Measurements from ENCODE around the gene MMP13.
"Not testable (repeated sequence)": the region's sequence is repeated elsewhere in the genome, so short reads cannot be mapped to it uniquely, and the experiment has no call there.

MMP13 gene

DNA sequence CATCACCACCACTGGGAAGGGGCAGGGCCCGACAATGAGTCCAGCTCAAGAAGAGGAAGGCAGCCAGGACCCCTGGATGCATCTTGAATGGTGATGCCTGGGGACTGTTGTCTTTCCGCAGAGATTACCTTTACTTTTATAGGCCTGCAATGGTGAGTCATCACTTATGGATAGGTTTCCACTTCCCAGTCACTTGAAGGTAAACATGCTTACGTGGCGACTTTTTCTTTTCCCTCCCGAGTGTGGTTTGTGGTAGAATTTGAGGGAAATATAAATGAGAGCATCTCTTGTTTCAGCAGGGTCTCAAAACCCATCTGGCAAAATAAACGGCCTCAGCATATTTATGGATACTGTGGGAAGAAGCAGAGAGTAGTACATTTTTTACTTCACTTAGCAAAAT, at the start of gene MMP13:
Gene MMP13, minus strand, starts transcription at position 109 of the 400 bp plus-strand sequence. Its CDS starts 27 bp downstream, at position 82.
- in situ Hi-C loops (cut with MboI; ENCODE audit: low sequenced_read_pairs) = no loop called here

DNA sequence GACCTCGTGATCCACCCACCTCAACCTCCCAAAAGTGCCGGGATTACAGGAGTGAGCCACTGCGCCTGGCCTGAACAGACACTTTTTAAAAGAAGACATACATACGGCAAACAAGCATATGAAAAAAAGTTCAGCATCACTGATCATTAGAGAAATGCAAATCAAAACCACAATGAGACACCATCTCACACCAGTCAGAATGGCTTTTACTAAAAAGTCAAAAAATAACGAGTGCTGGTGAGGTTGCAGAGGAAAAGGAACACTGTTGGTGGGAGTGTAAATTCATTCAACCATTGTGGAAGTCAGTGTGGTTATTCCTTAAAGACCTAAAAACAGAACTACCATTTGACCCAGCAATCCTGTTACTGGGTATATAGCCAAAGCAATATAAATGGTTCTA, 48.7 kb upstream of the MMP13 start:
- in situ Hi-C loops (cut with MboI; ENCODE audit: low sequenced_read_pairs) = not testable (repeated sequence)

DNA sequence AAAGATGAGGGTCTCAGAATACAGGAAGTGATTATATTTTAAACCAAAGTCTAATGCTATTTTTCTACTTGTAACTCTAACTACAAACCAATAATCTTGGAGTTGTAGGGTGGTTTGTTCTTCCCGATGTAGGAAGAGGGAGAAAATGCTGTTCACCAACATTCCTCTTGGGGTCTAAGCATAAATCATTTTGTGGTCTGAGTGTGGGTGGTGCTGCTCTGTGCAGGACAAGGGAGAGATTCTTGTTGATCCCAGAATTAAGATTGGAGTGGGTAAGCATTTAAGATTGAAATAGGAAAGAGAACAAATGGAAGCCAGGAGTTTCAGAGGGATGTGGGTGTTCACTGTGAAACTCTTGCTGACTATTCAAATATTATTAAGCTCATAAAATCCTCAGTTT, 38.6 kb upstream of the MMP13 start:
- in situ Hi-C loops (cut with MboI; ENCODE audit: low sequenced_read_pairs) = no loop called here

DNA sequence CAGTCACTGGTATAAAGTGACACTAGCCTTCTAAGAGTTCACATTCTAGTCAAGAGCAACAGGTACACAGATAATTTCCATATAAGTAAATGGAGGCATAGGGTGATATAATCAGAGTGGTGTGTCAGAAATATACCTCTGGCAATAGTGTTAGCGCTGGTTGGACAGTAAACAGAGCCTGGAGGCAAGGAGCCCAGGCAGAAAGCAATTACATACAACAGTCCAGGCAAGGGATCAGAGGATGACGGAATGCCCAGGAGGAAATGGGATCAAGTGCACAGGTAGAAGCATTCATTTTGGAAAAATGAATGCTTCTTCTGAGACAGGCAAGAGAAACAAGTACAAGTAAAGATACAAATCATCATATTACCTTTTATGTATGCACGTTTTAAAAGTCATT, 36.2 kb upstream of the MMP13 start:
- in situ Hi-C loops (cut with MboI; ENCODE audit: low sequenced_read_pairs) = no loop called here

DNA sequence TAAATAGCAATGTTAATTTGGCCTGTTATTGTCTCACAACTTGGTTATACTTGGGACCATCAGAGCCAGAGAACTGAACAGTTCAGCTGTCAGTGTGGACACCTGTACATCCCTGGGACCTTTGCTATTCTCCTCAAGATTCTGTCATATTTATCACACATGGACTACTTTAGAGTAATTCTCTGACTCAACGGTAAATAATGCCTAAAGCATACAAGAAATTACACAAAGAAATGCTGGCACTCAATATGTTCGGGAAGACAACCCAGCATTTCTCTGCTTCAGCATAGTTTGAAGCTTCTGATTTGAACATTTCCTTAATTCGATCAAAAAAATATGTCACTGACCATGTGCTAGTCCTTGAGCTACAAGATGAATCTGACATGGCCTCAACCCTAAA, 34.6 kb upstream of the MMP13 start:
- in situ Hi-C loops (cut with MboI; ENCODE audit: low sequenced_read_pairs) = no loop called here

DNA sequence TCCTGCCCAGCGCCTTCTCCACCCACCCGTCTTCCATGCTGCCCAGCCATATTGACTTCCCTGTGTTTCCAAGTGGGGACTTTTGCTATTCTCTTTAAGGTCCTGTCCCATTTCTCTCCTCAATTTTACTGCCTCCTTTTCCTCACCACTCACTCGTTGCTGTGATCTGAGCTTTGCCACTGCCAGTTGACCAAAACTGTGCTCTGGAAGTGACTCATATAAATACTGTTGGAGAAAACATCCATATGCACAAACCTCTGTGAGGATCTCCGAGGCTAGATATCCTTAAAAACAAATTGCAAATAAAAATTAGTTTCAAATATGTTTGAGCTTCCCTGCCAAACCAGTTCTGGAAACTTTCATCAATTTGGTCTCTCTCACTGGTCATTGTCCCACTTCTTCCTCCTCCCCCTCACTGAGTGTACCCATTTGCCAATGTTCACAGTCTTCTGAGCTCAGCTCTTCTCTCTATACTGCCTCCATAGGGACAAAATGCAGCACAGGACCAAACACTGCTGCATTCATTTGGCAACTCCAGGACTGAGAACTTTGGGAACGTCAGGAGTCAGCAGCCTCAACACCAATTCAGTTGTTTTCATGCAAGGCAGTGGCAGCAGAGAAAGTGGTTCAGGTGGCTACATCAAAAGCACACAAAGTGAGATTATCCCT, 34.0 kb upstream of the MMP13 start:
- in situ Hi-C loops (cut with MboI; ENCODE audit: low sequenced_read_pairs) = no loop called here

DNA sequence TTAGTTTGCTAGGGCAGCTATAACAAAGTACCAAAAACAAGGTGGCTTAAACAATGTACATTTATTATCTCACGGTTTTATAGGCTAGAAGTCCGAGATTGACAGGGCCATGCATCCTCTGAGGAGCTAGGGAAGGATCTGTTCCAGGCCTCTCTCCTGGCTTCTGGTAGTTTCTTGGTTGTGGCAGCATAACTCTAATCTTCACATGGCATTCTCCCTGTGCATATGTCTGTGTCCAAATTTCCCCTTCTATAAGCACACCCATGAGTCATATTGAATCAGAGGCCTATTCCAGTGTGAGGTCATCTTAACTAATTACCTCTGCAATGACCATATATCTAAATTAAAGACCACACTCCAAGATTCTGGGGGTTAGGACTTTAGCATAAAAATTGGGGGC, 31.3 kb upstream of the MMP13 start:
- in situ Hi-C loops (cut with MboI; ENCODE audit: low sequenced_read_pairs) = no loop called here

DNA sequence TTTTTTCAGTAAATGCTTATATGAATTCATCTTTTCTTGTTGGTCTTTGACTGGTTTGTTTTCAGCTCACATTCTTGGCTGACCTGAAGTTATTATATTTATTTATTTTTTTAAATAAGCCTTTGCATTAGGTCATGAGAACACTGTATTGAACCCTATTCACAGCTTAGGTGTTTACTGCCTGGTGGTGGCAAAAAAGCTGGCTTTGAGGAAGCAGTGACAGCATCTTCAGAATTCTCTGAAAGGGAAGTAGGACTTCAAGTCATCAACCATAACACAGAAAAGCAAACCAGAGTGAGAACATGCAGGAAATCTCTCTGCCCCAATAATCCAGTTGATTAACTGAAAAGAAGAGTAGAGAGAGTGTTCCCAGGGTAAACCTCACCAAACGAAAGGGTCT, 30.3 kb upstream of the MMP13 start:
- in situ Hi-C loops (cut with MboI; ENCODE audit: low sequenced_read_pairs) = no loop called here

DNA sequence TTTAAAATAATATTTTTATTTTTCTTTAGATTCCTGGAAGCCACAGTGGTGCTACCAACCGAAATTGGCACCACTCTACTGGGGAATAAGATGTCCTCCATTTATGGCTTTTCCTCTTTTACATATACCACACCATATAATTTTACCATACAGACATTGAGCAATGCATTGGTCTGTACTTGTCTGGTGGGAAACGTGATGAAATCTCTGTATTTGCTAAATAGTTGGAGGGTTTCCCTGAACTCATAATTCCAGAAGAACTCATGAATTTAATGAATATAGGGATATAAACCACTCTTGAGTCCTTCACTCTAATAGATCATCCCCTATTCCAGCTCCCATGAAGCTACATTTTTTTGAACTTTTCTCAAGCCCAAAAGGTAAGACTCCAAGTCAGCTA, 28.0 kb upstream of the MMP13 start:
- in situ Hi-C loops (cut with MboI; ENCODE audit: low sequenced_read_pairs) = no loop called here

DNA sequence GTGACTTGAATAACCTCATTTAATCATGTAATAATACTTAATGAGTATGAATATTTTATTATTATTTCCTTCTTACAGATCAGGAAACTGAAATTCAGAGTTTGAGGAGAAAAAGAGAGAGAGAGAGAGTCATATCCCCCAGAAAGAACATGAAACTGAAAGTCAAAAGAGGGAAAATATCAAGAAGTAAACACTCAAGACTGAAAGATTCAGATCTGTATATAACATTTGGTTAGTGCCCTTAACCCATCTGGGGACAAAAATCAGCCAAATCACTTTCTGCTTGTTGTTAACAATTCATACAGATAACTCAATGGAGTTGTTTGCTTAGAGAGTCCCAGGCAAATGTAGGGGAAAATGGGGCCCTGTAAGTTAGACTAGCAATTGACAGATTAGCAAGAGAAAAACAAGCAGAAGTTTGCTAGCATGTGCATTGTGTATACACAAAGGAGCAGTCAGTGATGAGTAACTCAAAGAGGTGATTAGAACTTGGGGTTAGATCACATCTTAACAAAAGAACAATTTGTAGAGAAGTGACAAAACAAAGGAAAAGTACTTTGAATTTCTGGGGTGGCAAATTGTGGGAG, 25.9 kb upstream of the MMP13 start:
- in situ Hi-C loops (cut with MboI; ENCODE audit: low sequenced_read_pairs) = no loop called here

DNA sequence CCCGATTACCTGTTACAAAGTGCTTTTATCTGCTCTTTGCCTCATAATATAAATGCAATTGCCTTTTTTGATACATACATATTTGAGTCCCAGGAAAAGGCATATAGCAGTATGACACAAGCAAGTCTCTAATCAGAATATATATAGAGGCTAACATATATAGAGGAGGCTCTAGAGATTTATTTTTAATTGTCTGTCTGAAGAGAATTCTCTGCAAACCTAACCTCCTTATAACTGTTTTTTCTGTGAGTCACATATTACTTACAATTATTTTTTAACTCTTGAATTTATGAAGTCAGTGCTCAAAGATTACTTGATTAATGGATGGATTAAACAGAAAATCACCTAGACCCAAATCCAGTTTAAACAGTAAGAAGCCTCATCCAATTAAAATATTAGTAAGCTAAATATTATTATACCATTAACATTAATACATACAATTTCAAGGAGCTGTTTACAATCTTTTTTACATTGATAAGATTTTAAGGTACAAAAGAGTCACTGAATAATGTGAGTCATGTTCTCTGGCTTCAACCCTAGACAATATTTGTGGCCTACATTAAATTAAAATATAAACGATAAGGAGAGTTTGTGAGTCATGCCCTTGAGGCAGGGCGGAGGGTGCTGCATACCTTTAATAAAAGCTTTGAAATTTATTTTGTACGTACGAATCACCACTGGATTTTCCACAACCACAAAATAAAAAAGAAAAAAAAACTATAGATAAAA, 19.2 kb upstream of the MMP13 start:
- in situ Hi-C loops (cut with MboI; ENCODE audit: low sequenced_read_pairs) = no loop called here

DNA sequence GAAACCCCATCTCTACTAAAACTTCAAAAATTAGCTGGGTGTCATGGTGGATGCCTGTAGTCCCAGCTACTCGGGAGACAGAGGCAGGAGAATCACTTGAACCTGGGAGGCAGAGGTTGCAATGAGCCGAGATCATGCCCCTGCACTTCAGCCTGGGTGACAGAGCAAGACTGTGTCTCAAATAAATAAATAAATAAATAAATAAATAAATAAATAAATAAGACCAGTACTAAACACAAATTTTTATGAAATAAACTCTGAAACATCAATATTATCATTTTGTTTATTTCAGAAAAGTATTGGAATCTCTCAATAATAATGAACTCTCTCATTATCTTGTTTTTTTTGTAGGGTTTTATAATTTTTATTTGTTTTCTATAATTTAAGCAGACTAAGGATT, 18.2 kb upstream of the MMP13 start:
- in situ Hi-C loops (cut with MboI; ENCODE audit: low sequenced_read_pairs) = not testable (repeated sequence)

DNA sequence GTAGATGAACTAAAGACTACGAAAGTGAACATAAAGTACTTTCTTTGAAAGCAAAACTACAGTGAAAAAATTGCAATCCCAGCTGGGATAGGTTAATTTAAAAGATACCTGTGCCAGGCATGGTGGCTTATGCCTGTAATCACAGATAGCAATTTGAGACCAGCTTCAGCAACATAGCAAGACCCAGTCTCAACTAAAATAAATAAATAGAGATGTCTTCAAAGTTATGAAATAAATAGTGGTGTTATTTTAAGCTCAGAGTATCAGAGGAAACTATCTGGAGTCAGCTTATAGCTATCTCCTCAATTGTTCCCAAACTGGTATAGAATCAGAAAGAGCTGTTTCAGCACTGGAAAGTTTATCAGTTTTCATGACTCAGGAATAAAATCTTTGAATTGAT, 17.3 kb upstream of the MMP13 start:
- in situ Hi-C loops (cut with MboI; ENCODE audit: low sequenced_read_pairs) = no loop called here

DNA sequence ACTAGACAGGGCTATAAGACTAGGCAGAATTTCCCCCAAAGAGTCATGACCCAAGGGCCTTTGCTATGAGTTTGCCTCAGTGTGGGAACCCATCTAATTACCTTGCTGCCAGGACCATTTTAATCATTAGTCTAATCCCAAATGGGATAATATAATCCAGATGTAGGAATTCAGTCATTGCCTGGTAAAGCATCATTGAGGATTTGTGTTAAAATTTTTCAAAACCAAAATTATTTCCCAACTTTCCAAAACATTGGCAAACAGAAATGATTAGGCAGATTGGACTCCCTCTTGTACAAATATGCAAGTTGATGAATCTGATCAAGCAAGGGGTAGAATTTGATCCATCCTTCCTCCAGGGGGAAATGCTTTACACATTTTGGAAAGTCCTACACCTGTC, 16.2 kb upstream of the MMP13 start:
- in situ Hi-C loops (cut with MboI; ENCODE audit: low sequenced_read_pairs) = no loop called here

DNA sequence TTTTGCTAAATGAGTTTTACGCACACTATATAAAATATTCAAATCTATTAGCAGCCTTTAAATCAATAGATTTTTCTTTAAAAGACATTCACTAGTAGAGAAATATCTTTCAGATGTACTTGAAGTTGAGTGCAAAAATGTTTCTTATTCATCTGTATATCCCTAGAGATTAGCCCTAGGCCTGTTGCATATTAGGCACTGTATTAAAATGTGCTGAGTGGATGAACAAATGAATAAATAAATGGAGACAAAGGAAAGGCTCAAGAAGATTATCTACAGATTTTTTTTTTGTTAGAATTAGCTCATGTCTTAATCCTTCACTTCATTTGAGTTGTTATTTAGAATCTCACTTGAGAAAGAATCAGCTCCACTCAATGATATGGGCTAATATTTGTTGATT, 12.0 kb upstream of the MMP13 start:
- in situ Hi-C loops (cut with MboI; ENCODE audit: low sequenced_read_pairs) = no loop called here

DNA sequence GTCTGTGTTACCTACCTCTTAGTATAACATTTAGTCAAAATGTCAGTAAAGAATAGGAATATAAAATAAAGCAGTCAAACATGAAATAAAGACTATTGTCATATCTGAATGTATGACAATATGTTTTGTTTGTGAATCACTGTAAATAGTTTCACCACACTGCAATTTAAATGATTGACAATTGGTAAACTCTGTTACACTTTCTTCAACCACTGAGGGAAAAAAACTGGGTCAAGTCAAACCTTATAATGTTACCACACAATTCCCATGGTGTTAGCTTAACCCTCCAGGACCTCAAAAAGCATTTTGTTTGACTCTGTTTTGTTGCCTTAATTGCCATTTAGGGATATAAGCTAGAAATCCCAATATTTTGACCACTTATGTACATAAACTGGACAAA, 10.5 kb upstream of the MMP13 start:
- in situ Hi-C loops (cut with MboI; ENCODE audit: low sequenced_read_pairs) = no loop called here

DNA sequence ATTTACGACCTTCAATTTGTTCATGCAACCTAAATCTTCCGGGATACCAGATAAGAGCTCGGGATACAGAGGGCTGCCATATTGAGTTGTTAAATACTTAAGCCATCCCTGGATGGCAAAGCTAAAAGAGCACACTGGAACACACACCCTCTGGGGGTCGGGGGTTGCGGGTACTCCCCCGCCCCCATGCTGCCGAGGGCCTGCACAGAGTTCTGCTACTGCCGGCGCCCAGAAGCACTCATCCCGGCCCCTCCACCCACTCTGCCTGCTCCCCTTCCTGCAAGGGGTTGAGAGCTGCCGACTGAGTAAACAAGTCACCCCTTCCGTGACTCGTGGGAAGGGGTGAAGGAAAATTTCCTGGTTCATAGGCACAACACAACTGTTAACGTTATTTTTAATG, 9.3 kb upstream of the MMP13 start:
- in situ Hi-C loops (cut with MboI; ENCODE audit: low sequenced_read_pairs) = no loop called here

DNA sequence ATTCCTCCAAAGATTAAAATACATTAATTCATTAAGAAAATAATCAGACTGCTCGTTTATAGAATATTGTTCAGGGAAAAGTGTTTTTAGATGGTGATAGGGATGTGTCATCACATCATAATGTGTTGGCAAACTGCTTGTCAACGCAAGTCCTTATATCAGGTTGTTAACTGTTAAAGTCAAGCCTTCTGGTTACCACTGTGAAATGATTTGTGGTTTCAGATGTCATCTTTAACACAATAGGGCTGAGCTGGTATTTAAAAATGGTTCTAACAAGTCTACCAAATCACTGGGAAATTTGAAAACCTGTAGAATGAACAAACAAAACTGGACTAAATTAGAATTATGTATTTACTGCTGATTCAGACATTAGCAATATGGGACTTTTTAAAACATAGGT, 2.4 kb upstream of the MMP13 start:
- in situ Hi-C loops (cut with MboI; ENCODE audit: low sequenced_read_pairs) = no loop called here

DNA sequence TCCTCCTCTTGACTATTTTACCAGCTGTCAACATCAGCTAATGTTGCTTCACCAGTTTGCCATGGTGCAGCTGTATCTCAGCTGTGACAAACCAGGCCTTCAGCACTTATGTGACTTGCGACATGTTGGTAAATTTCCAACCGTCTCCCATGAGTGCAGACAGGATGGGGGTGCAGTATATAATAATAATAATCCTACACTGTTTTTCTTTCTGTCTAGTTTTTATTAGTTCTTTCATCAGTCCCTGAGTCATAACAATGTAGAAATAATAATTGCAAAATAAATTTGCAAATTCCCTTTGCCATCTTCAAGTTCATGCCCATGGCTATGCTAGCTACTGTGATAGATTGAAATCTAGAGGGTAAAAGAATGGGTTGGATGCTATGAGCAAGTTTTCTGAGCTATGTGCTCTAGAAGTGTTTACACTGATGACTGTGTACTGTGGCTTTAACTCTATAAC, 4.9 kb downstream of the MMP13 start:
- in situ Hi-C loops (cut with MboI; ENCODE audit: low sequenced_read_pairs) = no loop called here

DNA sequence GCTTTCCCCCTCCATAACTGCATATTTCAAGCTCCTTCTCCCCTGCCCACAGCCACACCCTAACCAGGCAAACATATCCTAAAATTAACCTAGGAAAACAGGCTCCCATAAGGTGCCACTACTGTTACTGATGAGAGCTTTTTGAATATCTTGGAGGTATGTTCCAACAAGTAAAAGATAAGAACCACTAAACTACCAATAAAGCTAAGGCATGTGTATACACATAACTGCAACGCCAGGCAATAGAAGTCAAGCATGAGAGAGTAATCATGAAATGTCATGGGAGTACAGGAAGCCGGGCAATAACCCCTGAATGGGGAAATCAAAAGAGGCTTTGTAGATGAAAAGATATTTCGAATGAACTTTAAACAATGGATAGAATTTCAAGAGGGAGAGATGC, 9.3 kb downstream of the MMP13 start:
- in situ Hi-C loops (cut with MboI; ENCODE audit: low sequenced_read_pairs) = no loop called here

DNA sequence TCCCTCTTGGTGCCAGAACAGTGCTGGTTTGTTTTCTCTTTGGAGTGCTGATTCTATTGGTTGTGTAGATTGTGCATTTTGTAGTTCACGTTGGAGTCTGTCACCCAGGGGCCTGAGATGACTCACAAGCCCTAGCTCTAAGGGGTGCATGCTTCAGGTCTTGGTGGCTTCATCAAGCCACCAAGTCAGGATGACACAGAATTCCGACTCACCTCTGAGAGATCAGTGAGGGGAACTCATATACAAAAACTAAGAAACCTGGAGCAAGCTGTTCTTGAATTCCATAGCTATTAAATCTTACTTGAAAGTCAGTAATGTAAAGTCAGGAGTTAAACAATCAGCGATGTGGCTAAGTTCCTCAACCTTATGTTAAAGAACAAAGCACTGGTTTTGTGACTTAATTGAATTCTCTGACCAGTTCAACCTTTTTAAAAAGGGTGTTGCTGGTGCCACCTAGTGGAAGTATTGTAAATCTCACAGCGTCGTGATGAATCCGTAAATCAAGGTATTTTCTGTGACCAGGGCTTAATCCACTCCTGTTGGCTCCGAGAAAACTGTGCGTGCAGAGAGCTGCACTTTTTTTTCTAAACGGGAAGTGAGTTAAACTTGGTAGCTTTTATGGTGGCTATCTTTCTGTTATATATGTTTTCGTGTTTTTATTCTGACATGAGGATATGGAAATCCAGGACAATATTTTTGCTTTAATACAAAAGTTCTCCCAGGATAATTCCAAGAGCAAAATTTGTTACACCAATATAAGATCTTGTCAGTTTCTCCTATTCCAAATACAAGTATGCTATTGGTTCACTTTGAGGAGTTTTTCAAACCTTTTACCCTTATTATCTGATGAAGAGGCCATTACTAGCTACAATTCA, 14.6 kb downstream of the MMP13 start:
- in situ Hi-C loops (cut with MboI; ENCODE audit: low sequenced_read_pairs) = no loop called here

All from HL-60/S4 treated with phorbol 12-myristate 13-acetate at 8.2 ng/mL for 4 days and 3 days (cell line).